HG02973 (cell line): ENCODE data around the gene STK32C.
"Not testable (repeated sequence)": the region's sequence is repeated elsewhere in the genome, so short reads cannot be mapped to it uniquely, and the experiment has no call there.

Source experiments
- ATAC-seq: cut with Tn5 transposase; IDR thresholded peaks from one replicate; pipeline ENCODE4 v1.9.1; 2021; ENCODE audit warnings: moderate library complexity; ENCODE audit not compliant: unreplicated experiment

Gene STK32C

DNA sequence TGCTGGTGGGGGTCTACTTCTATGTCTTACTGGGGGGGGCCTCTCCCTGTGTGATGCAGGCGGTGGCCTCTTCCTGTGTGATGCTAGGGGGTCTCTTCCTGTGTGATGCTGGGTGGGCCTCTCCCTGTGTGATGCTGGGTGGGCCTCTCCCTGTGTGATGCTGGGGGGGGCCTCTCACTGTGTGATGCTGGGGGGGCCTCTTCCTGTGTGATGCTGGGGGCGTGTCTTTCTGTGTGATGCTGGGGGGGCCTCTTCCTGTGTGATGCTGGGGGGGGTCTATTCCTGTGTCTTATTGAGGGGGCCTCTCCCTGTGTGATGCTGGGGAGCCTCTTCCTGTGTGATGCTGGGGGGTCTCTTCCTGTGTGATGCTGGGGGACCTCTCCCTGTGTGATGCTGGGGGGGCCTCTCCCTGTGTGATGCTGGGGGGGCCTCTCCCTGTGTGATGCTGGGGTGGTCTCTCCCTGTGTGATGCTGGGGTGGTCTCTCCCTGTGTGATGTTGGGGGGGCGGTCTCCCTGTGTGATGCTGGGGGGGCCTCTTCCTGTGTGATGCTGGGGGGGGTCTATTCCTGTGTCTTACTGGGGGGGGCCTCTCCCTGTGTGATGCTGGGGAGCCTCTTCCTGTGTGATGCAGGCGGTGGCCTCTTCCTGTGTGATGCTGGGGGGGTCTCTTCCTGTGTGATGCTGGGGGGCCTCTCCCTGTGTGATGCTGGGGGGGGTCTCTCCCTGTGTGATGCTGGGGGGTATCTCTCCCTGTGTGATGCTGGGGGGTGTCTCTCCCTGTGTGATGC, 146.7 kb downstream of the STK32C start:
- not testable (repeated sequence) for ATAC-seq

GRCh38 chr10:132160231-132160630, 147.5 kb downstream of the STK32C start:
- ATAC-seq, result not testable (repeated sequence)

- not testable (repeated sequence) for ATAC-seq
These were observed 148.2 kb downstream of the STK32C start for GRCh38 chr10:132159302-132160230.

DNA sequence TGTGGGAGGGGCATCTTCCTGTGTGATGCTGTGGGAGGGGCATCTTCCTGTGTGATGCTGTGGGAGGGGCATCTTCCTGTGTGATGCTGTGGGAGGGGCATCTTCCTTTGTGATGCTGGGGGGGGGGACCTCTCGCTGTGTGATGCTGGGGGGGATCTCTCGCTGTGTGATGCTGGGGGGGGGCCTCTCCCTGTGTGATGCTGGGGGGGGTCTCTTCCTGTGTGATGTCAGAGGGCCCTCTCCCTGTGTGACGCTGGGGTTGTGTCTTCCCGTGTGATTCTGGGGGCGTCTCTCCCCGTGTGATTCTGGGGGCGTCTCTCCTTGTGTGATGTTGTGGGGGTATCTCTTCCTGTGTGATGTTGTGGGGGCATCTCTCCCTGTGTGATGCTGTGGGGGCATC, 148.9 kb downstream of the STK32C start:
- no peak for ATAC-seq

DNA sequence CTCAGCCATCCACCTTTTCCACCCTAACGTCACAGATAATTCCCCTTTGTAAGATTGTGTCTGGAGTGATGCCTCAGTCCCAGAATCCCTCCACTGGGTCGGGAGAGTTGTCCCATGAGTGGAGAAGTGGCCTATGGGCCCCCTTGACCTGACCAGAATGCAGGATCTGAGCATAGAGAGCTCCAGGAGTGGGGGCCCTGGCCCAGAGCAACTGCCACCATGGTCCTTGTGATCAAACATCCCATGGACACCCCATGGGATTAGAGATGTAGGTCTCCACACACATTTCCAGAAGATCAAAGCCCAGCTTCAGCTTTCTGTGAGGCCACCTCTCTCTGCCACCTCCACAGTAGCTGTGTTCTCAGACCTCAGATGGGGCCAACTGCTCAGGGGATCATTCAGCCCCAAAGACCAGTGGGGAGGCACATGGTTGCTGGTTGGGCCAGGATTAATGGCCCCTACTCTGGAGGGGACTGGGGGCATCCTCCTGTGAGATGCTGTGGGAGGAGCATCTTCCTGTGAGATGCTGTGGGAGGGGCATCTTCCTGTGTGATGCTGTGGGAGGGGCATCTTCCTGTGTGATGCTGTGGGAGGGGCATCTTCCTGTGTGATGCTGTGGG, 149.5 kb downstream of the STK32C start:
- ATAC-seq, result no peak
